Endothelial cell of umbilical vein (primary cell): ENCODE data around the gene CMTR1. TPM values are rescaled to one million over a fixed set of nuclear protein-coding genes. Genes with fewer than 3 reads are reported as not detected.
"Not testable (repeated sequence)": the region's sequence is repeated elsewhere in the genome, so short reads cannot be mapped to it uniquely, and the experiment has no call there.

Experiments
- BruUV-seq: library from RNA; stranded (reverse); fragments of 400-500 nt; replicated peaks from 2 replicates; lab custom pipeline; 2021; lab: Mats Ljungman, UMichigan
- CTCF ChIA-PET: fragments of 300-600, 350-600 bp; sonication (Branson Sonifier 250); formaldehyde crosslinking; loops from one replicate; lab custom pipeline; 2021; ENCODE audit warnings: antibody characterized with exemption, inconsistent platforms; lab: Charles Lee
- POLR2A ChIA-PET: fragments of 300-600, 350-600 bp; sonication (Branson Sonifier 250); formaldehyde crosslinking; loops from one replicate; lab custom pipeline; 2021; ENCODE audit warnings: antibody characterized with exemption, inconsistent platforms; lab: Charles Lee
- DNase-seq: peaks from one replicate; pipeline ENCODE4 v3.0.0-alpha.2; 2011; ENCODE audit warnings: low read depth, low spot score
- FAIRE-seq: peaks from 2 replicates; lab custom pipeline; 2011; peaks lifted over from hg19 to GRCh38; lab: Jason Lieb, UNC
- H2AFZ ChIP-seq: 2 replicates; pipeline ENCODE4 v1.6.0; 2012; ENCODE audit warnings: low read depth, low read length, control low read depth, inconsistent platforms
- H3K27ac ChIP-seq: 2 replicates; pipeline ENCODE4 v1.5.1; 2011; ENCODE audit warnings: low read depth, mild to moderate bottlenecking, control low read depth, low read length, moderate library complexity; ENCODE audit not compliant: insufficient read depth
- H3K27me3 ChIP-seq, 2 experiments: 2 replicates each; pipeline versions ENCODE4 v1.6.0 to v1.6.1; 2011; ENCODE audit warnings: low read length in 2 of 2, mixed read lengths in 1 of 2; ENCODE audit not compliant: control insufficient read depth in 2 of 2, insufficient read depth in 2 of 2
- H3K36me3 ChIP-seq, 2 experiments: 2 replicates in 1 of 2; 3 replicates in 1 of 2; pipeline ENCODE4 v1.5.1; 2011; ENCODE audit warnings: low read length in 2 of 2, mild to moderate bottlenecking in 1 of 2, moderate library complexity in 1 of 2; ENCODE audit not compliant: control insufficient read depth in 2 of 2, insufficient read depth in 2 of 2; ENCODE audit errors: extremely low read depth in 1 of 2
- H3K4me1 ChIP-seq: 3 replicates; pipeline ENCODE4 v1.5.1; 2011; ENCODE audit warnings: mild to moderate bottlenecking, low read length; ENCODE audit not compliant: control insufficient read depth, insufficient read depth; ENCODE audit errors: extremely low read depth
- H3K4me2 ChIP-seq: 2 replicates; pipeline ENCODE4 v1.6.1; 2011; ENCODE audit warnings: low read length, control low read depth, mixed read lengths; ENCODE audit not compliant: insufficient read depth
- H3K4me3 ChIP-seq, 3 experiments: fragments of 200-600 bp in 1 of 3; sonication (generic), shearing (Covaris generic) in 1 of 3; replicated peaks in 1 of 3; 2 replicates each; pipeline ENCODE4 v1.5.1; 2011 to 2016; ENCODE audit warnings: control low read depth in 3 of 3, low read length in 3 of 3, mild to moderate bottlenecking in 2 of 3, inconsistent platforms in 1 of 3, low read depth in 1 of 3, moderate library complexity in 1 of 3; ENCODE audit not compliant: insufficient read depth in 1 of 3
- H3K79me2 ChIP-seq: 2 replicates; pipeline ENCODE4 v1.6.0; 2012; ENCODE audit warnings: low read length, inconsistent platforms; ENCODE audit not compliant: control insufficient read depth, insufficient read depth
- H3K9ac ChIP-seq: replicated peaks from 2 replicates; pipeline ENCODE3; 2011; ENCODE audit warnings: low read length, control low read depth; ENCODE audit not compliant: insufficient read depth; ENCODE audit errors: extremely low read depth
- H3K9me1 ChIP-seq: replicated peaks from 3 replicates; pipeline ENCODE4 v1.6.0; 2011; ENCODE audit warnings: mild to moderate bottlenecking, low read length; ENCODE audit not compliant: control insufficient read depth, insufficient read depth; ENCODE audit errors: extremely low read depth
- H3K9me3 ChIP-seq: replicated peaks from 2 replicates; pipeline ENCODE4 v1.5.1; 2012; ENCODE audit warnings: low read length, inconsistent platforms; ENCODE audit not compliant: control insufficient read depth, insufficient read depth
- H4K20me1 ChIP-seq: replicated peaks from 2 replicates; pipeline ENCODE3; 2011; ENCODE audit warnings: mild to moderate bottlenecking, low read length; ENCODE audit not compliant: control insufficient read depth, insufficient read depth; ENCODE audit errors: extremely low read depth
- CTCF ChIP-seq, 2 donors: IDR thresholded peaks; 1 replicate in 1 of 2; 2 replicates in 1 of 2; pipeline ENCODE4 v1.5.1; 2011; ENCODE audit warnings: low read length in 2 of 2, mild to moderate bottlenecking in 2 of 2, moderate library complexity in 2 of 2, control low read depth in 1 of 2, inconsistent platforms in 1 of 2, low read depth in 1 of 2; ENCODE audit not compliant: insufficient read depth in 1 of 2; ENCODE audit errors: extremely low read depth in 1 of 2
- EZH2 ChIP-seq: IDR thresholded peaks from 2 replicates; pipeline ENCODE4 v1.6.1; 2012; ENCODE audit warnings: borderline replicate concordance, low read depth, mild to moderate bottlenecking, moderate library complexity, low read length, inconsistent platforms; ENCODE audit not compliant: severe bottlenecking
- FOS ChIP-seq: IDR thresholded peaks from 2 replicates; pipeline ENCODE4 v1.6.1; 2011; ENCODE audit warnings: mild to moderate bottlenecking, low read length, moderate library complexity, borderline replicate concordance; ENCODE audit not compliant: insufficient read depth
- GATA2 ChIP-seq: IDR thresholded peaks from 2 replicates; pipeline ENCODE4 v1.7.0; 2011; ENCODE audit warnings: low read depth, mild to moderate bottlenecking, moderate library complexity, mixed read lengths, low read length; ENCODE audit not compliant: insufficient read length, insufficient read depth
- JUN ChIP-seq: IDR thresholded peaks from 2 replicates; pipeline ENCODE4 v1.6.1; 2011; ENCODE audit warnings: borderline replicate concordance, low read depth; ENCODE audit not compliant: insufficient read length, insufficient read depth
- MAX ChIP-seq: IDR thresholded peaks from 2 replicates; pipeline ENCODE4 v1.6.1; 2011; ENCODE audit not compliant: insufficient read depth, insufficient read length
- MYC ChIP-seq: IDR thresholded peaks from one replicate; pipeline ENCODE4 v1.6.1; 2011; ENCODE audit warnings: mild to moderate bottlenecking, low read depth, low read length
- POLR2A ChIP-seq: IDR thresholded peaks from 2 replicates; pipeline ENCODE4 v1.6.1; 2012; ENCODE audit warnings: low read depth, mild to moderate bottlenecking, control low read depth, low read length
- POLR2AphosphoS5 ChIP-seq: IDR thresholded peaks from 2 replicates; pipeline ENCODE4 v1.6.1; 2012; ENCODE audit warnings: low read depth, mild to moderate bottlenecking, control low read depth, low read length, moderate library complexity; ENCODE audit not compliant: insufficient read depth
- dilution Hi-C: fragments of 300-500 bp; cut with MboI; formaldehyde crosslinking; loops from one replicate; pipeline ENCODE4 v1.15.0; 2019; ENCODE audit warnings: low sequenced_read_pairs; ENCODE audit not compliant: extremely low pct_ligation_motif_present
- intact Hi-C: fragments of 100-400 bp; cut with micrococcal nuclease; formaldehyde crosslinking; loops from one replicate; pipeline ENCODE4 v1.10.0; 2022
- polyA plus RNA-seq, 4 experiments: library from polyadenylated mRNA; depleted of rRNA in 3 of 4; stranded (reverse) in 3 of 4; unstranded in 1 of 4; fragments of >200 nt; gene quantifications; 2 replicates each; pipeline versions ENCODE4 v1.2.1 to v1.2.3, GENCODE V29; 2011 to 2012; ENCODE audit warnings: missing spikeins in 1 of 4
- total RNA-seq: library from RNA; stranded (reverse); gene quantifications from 2 replicates; pipeline ENCODE4 v1.2.3, GENCODE V29; 2021

CMTR1 gene
- total and polyA plus RNA-seq, 2 donors (not counting 3 experiments of a cell fraction or from before 2014, with no cell fraction given): 19.5 to 38.0 TPM

- H3K36me3 ChIP-seq: peaks cover 0 to 3% of the 10 kb centered on the region in 2 experiments
- ChIA-PET POLR2A (interaction anchor here (0.7 kb wide), 1 partner anchor 12 kb away, joined by 3 read pairs; no protein-coding TSS in a partner anchor), CTCF (interaction anchor here (0.5 to 0.8 kb wide), 2 partner anchors 15 to 410 kb away, joined by 3 read pairs; no protein-coding TSS in a partner anchor)
- no peak overlapping the region for H3K4me2 ChIP-seq
- no TSS peak for BruUV-seq
- H2AFZ ChIP-seq: no peak overlapping the region
- H4K20me1 ChIP-seq: no peaks in the 10 kb centered on the region
- H3K4me3 ChIP-seq: no peak overlapping the region
- FAIRE-seq (no peak), DNase-seq (no peak)
- no peaks in the 10 kb centered on the region for H3K79me2 ChIP-seq
- intact Hi-C loops (loop anchor here (2.0 kb wide), 1 partner anchor 27 kb away; no protein-coding TSS in a partner anchor), dilution Hi-C loops (no loop called here)
- peaks cover 0 to 1% of the 10 kb centered on the region in 2 experiments for H3K27me3 ChIP-seq
- TF ChIP-seq CTCF (IDR thresholded peaks at IDR 0.05; ENCODE audit: extremely low read depth in 1 of 2, insufficient read depth in 1 of 2, low read depth in 1 of 2, low read length in 2 of 2) (no peak), POLR2A (no peak), EZH2 (no peak), FOS (no peak), POLR2AphosphoS5 (no peak), MAX (no peak), JUN (no peak), GATA2 (no peak), MYC (no peak)
- H3K9me3 ChIP-seq: no peaks in the 10 kb centered on the region
- no peak overlapping the region for H3K27ac ChIP-seq
- no peak overlapping the region for H3K9ac ChIP-seq
- H3K4me1 ChIP-seq: no peaks in the 10 kb centered on the region
- no peaks in the 10 kb centered on the region for H3K9me1 ChIP-seq
These were observed 33.1 kb upstream of the CMTR1 start for GRCh38 chr6:37399795-37400490.

DNA sequence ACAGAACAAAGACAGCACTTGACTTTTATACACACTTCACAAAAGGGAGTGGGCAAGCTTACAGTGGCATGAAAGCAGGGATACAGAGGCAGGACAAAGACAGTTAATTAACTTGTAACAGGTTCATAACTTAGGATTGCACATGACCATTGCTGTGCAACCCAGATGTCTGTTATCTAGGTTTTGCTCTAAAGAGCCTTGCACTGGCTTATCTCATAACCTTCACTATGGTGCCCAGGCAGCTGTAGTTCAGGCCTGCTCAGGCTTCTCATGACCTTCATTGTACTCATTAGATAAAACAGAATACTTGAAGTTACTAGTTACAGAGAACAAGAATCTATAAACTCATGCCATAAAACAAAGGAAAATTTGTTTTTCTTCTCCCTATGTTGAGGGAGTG lies 31.4 kb upstream of the CMTR1 start:
- FAIRE-seq, DNase-seq, H3K27ac ChIP-seq, H3K4me2 ChIP-seq, H3K4me3 ChIP-seq, intact Hi-C loops, H3K9me3 ChIP-seq, H3K36me3 ChIP-seq, H3K9me1 ChIP-seq, H3K9ac ChIP-seq, H2AFZ ChIP-seq, POLR2A ChIA-PET, H3K4me1 ChIP-seq, BruUV-seq, dilution Hi-C loops, H4K20me1 ChIP-seq, H3K27me3 ChIP-seq, H3K79me2 ChIP-seq: not testable (repeated sequence)
- CTCF ChIA-PET: interaction anchor here (0.9 kb wide), 1 partner anchor 9 kb away, joined by 3 read pairs; no protein-coding TSS in a partner anchor
